Fibroblast of mammary gland (primary cell): ENCODE data around the gene IFNLR1.

Experiments used
- DNase-seq: peaks from one replicate; pipeline ENCODE4 v3.0.0-alpha.2; 2010; ENCODE audit warnings: low read depth
- H3K4me3 ChIP-seq: 2 replicates; pipeline ENCODE4 v1.5.1; 2011; ENCODE audit warnings: low read depth, mild to moderate bottlenecking, low read length, moderate library complexity; ENCODE audit not compliant: control insufficient read depth
- CTCF ChIP-seq: conservative IDR thresholded peaks from 2 replicates; pipeline ENCODE4 v1.5.1; 2011; ENCODE audit warnings: low read depth, low read length, inconsistent platforms; ENCODE audit not compliant: control insufficient read depth, insufficient read depth

The IFNLR1 gene

GRCh38 chr1:24134376-24134775 lies 52.7 kb downstream of the IFNLR1 start:
- no peak for DNase-seq
- H3K4me3 ChIP-seq, result no peak overlapping the region
- TF ChIP-seq CTCF, result no peak

GRCh38 chr1:24133819-24134218 lies 53.3 kb downstream of the IFNLR1 start:
- H3K4me3 ChIP-seq, result no peak overlapping the region
- TF ChIP-seq CTCF, result no peak
- no peak for DNase-seq

- no peak for TF ChIP-seq CTCF
- DNase-seq, result no peak
These were observed 56.7 kb downstream of the IFNLR1 start for GRCh38 chr1:24130385-24130784.

GRCh38 chr1:24127801-24128363 lies 59.2 kb downstream of the IFNLR1 start:
- no peak for DNase-seq
- no peak overlapping the region for H3K4me3 ChIP-seq
- no peak for TF ChIP-seq CTCF

More at GRCh38 chr1:24130385-24130784, 56.7 kb downstream of the IFNLR1 start:
- no peak overlapping the region for H3K4me3 ChIP-seq

- DNase-seq, result no peak
- no peak for TF ChIP-seq CTCF
- H3K4me3 ChIP-seq, result no peak overlapping the region
These were observed 59.8 kb downstream of the IFNLR1 start for GRCh38 chr1:24127134-24127800.

- H3K4me3 ChIP-seq, result no peak overlapping the region
- TF ChIP-seq CTCF, result no peak
- no peak for DNase-seq
These were observed 60.4 kb downstream of the IFNLR1 start for GRCh38 chr1:24126672-24127023.
